Activated CD4-positive, alpha-beta T cell treated with anti-CD3 and anti-CD28 coated beads for 4 hours (primary cell): ENCODE measurements around the gene NDUFAF7.
"Not testable (repeated sequence)": the region's sequence is repeated elsewhere in the genome, so short reads cannot be mapped to it uniquely, and the experiment has no call there.

Experiments
- DNase-seq, 2 donors: peaks; one replicate each; pipeline ENCODE4 v3.0.0-alpha.2; 2020

NDUFAF7 gene

GRCh38 chr2:37215250-37215649 is 16.2 kb upstream of the NDUFAF7 start:
- DNase-seq = no peak

DNA sequence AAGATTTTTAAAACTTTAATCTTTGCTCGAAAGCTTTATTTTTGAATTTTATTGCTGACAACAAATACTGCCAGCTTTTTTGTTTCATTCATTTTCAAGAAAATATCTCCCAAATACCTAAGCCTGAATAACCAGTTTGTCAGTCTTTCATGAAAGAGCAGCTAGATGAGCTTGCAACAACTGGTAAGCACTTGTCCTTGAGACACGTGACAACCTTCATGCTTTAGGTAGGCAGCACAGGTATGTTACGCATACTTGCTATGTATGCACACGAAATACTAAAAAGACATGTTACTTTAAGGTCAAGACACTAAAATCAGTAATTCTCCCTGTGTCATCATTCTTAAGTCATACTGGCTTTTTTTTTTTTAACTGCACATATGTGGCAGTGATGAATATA is 12.4 kb upstream of the NDUFAF7 start:
- no peak for DNase-seq

GRCh38 chr2:37223131-37223530 is 8.3 kb upstream of the NDUFAF7 start:
- DNase-seq = no peak

GRCh38 chr2:37224063-37224462 is 7.4 kb upstream of the NDUFAF7 start:
- DNase-seq = no peak

DNA sequence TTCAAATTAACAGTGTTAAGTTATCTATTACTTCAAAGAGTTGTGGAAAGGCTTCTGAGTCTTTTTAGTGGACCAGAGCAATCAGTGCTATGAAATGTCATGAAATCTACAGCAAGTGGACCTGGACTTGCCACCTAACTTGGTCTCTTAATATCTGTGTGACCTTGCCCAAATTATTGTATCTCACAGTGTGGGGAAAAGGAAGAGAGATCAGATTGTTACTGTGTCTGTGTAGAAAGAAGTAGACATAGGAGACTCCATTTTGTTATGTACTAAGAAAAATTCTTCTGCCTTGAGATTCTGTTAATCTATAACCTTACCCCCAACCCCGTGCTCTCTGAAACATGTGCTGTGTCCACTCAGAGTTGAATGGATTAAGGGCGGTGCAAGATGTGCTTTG is 6.3 kb upstream of the NDUFAF7 start:
- DNase-seq = not testable (repeated sequence)

- DNase-seq = no peak
These were observed 4.6 kb upstream of the NDUFAF7 start for GRCh38 chr2:37226863-37227262.

- no peak for DNase-seq
These were observed 2.7 kb upstream of the NDUFAF7 start for GRCh38 chr2:37228788-37229187.

DNA sequence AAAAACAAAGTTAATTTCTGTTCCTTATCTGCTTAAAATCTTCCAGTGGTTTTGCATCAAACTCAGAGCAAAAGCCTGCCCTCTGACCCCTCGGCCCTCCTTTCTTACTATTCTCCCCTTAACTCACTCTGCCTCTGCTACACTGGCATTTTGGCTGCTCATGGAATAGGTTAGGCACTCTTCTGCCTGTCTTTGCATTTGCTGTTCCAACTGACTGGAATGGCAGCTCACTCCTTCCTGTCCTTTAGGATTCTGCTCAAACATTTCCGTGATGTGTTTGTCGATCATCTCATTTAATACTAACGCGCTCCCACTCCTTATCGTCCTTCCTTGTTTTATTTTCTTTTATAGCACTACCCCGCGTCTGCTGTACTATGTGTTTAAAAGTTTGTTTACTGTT is 877 bp upstream of the NDUFAF7 start:
- no peak for DNase-seq

- peak in 1 of 2 donors; percentile 4 for DNase-seq
These were observed 874 bp downstream of the NDUFAF7 start for GRCh38 chr2:37232131-37232933.

DNA sequence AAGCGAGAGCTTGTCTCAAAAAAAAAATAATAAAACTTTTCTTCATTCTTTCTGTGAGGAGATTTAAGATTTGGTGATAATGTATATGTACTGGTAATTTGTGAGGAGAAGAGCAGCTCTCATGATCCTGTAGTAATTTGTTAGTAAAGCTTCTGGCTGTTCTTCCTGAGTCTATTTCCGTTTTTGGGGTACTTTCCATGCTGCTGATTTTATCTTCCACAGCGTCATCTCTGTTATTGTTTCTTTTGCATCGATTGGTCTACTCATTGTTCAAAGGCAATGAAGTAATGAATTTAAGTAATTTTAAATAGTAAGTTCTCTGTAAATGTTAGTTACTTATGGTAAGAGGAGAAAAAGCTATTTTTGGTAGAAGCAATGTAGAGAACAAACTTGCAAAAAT is 12.0 kb downstream of the NDUFAF7 start:
- DNase-seq = no peak

GRCh38 chr2:37244017-37244416 is 12.6 kb downstream of the NDUFAF7 start:
- DNase-seq = no peak

GRCh38 chr2:37244755-37245154 is 13.3 kb downstream of the NDUFAF7 start:
- DNase-seq = no peak

- DNase-seq = no peak
These were observed 14.7 kb downstream of the NDUFAF7 start for GRCh38 chr2:37246205-37246604.

GRCh38 chr2:37250869-37251740 is 19.6 kb downstream of the NDUFAF7 start:
- no peak for DNase-seq

DNA sequence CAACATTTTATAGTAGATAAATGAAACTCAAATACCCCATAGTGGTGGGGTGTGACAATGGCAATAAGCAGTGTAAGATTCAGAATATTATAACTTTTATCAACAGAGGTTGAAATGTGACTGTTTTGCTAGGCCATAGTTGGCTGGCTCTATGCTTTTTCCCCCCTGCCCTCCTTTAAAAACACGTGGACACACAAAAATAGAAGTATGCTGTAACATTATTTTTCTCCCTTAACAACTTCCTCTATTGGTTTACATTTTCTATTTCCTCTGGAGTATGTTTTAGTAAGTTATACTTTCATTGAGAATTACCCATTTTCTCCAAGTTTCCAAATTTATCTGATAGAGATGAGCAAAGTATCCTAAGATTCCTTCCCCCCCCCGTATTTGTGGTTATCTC is 31.1 kb downstream of the NDUFAF7 start:
- DNase-seq = no peak

GRCh38 chr2:37263839-37264238 is 32.4 kb downstream of the NDUFAF7 start:
- no peak for DNase-seq

DNA sequence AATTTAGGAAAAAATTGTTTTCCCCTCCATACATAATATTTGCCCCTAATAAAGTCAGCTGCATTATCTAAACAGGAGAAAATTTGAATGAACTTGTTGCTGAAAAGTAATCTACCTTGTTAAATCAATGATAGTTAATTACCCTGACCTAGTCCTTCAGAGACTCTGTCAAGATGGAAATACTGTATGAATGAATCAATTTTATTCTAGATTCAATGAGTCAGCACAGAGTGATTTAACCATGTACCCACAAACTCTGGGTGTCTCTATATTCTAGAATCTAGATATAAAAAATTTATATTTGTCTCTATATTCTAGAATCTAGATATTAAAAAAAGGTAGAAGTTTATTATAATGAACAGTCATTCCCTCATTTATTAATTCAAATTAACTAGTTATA is 36.2 kb downstream of the NDUFAF7 start:
- no peak for DNase-seq

DNA sequence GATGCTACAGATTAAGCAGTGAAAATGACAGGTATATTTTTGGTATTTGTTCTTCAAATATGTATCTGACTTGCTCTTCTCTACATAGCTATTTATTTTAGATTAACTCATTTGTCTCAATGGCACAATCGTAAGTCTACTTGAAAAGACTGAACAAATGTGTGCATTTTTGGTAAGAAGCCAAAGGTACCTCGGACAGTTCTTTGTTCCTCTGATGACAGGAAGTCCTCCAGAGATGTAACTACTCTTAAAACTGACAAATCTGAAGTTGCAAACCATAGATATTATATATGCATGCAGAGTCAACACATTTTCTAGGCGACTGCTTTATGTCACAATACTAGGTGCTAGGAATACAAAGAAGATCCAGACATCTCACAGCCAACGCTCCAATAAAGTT is 36.7 kb downstream of the NDUFAF7 start:
- no peak for DNase-seq

DNA sequence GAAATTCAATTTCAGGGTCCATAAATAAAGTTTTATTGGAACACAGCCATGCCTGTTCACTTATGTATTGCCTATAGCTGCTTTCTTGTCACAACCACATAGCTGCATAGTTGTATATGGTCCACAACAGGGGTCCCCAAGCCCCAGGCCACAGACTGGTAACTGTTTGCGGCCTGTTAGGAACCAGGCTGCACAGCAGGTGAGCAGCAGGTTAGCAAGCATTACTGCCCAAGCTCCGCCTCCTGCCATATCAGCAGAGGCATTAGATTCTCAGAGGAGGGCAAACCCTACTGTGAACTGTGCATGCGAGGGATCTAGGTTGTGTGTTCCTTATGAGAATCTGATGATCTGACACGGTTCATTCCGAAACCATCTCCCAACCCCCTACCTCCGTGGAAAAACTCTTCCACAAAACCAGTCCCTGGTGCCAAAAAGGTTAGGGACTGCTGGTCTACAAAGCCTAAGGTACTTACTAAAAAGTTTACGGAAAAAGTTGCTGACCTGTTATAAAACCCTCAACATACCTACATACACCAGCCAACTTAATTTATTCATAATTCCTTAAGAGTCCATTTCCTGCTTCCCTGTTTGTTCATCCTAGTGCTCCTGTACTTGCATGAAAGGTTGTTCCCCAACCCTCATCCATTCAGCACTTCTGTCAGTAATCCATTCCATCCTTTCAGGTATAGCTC is 40.1 kb downstream of the NDUFAF7 start:
- DNase-seq = no peak

DNA sequence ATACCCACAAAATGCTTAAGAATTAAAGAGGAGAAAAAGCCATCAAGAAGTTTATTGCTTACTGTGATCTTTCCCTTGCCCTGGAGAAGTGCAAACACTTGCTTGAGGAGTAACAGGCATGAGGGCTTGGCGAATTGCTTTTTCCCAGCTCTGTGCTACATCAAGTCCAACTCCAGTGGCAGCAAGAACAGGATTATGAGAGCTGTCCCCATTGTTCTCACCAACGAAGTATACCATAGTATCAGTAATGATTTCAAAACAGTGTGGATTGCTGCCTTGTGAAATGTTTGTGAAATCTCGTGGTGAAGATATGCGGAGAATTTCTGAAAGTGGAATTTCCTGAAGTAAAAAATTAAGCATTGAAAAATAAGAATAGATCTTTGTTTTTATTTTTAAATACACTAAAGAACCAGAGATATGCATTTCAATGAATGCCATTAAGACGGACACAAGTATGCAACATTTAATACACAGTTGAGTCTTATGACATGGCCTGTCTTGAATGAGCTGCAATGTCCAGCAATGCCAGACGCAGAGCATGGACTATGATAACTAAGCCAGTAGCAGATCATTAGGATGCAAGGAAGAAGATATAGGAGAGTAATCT is 43.0 kb downstream of the NDUFAF7 start:
- no peak for DNase-seq

- no peak for DNase-seq
These were observed 44.8 kb downstream of the NDUFAF7 start for GRCh38 chr2:37276291-37276690.

- no peak for DNase-seq
These were observed 50.5 kb downstream of the NDUFAF7 start for GRCh38 chr2:37281916-37282315.

GRCh38 chr2:37282746-37283145 is 51.3 kb downstream of the NDUFAF7 start:
- no peak for DNase-seq
